Spinal cord (tissue), 10 donors: ENCODE results near the gene AFM. TPM values are rescaled to one million over a fixed set of nuclear protein-coding genes. Genes with fewer than 3 reads are reported as not detected.

Experiments used
- DNase-seq, 6 donors: peaks; one replicate each; pipeline versions ENCODE4 v3.0.0 to v3.0.0-alpha.2; 2013 to 2015; ENCODE audit warnings: low spot score in 6 of 6, low read depth in 4 of 6
- H3K27ac ChIP-seq: one replicate; pipeline ENCODE4 v1.5.1; 2013; ENCODE audit warnings: low read depth, low read length, control low read depth
- H3K27me3 ChIP-seq: one replicate; pipeline ENCODE4 v1.6.1; 2013; ENCODE audit warnings: low read length; ENCODE audit not compliant: control insufficient read depth, insufficient read depth
- H3K36me3 ChIP-seq: one replicate; pipeline ENCODE4 v1.6.1; 2013; ENCODE audit warnings: low read length; ENCODE audit not compliant: control insufficient read depth, insufficient read depth
- H3K4me1 ChIP-seq: one replicate; pipeline ENCODE4 v1.6.1; 2013; ENCODE audit warnings: low read length; ENCODE audit not compliant: control insufficient read depth, insufficient read depth
- H3K4me3 ChIP-seq: one replicate; pipeline ENCODE4 v1.5.1; 2013; ENCODE audit warnings: low read depth, low read length, control low read depth
- H3K9me3 ChIP-seq: one replicate; pipeline ENCODE4 v1.6.1; 2013; ENCODE audit warnings: low read length; ENCODE audit not compliant: control insufficient read depth, insufficient read depth
- WGBS: methylation state at CpG from one replicate; pipeline ENCODE4 v1.1.5; 2013; ENCODE audit warnings: missing lambda C conversion rate; ENCODE audit not compliant: insufficient coverage; 5-methylcytosine and 5-hydroxymethylcytosine counted together
- long read RNA-seq, 4 donors: transcript quantifications; one replicate each; lab custom pipeline, GENCODE V29; 2026
- polyA plus RNA-seq, 2 donors: library from polyadenylated mRNA; unstranded; fragments of 120-200 nt; gene quantifications; one replicate each; pipeline ENCODE4 v1.2.1, GENCODE V29; 2013; ENCODE audit not compliant: insufficient read length in 2 of 2
- total RNA-seq, 2 donors: library from RNA; depleted of rRNA in 1 of 2; stranded (reverse); fragments of 120-200 nt in 1 of 2; fragments of >200 nt in 1 of 2; gene quantifications; one replicate each; pipeline versions ENCODE4 v1.2.3 to v1.2.4, GENCODE V29; 2013 to 2014
- donor health status: healthy.

The AFM gene
- total RNA-seq (not detected), polyA plus RNA-seq (not detected)
- long read RNA-seq, donor 1 = 0 reads
- long read RNA-seq, donor 2 = 0 reads
- long read RNA-seq, donor 3 = 0 reads
- long read RNA-seq, donor 4 = 0 reads

GRCh38 chr4:73481358-73481757, at the start of gene AFM:
AFM (plus strand) TSS chr4:73481745; CDS start chr4:73481776, 31 bp downstream.
- no peak for DNase-seq
- Histone ChIP-seq H3K4me3 (no peak within 1 kb of the TSS), H3K9me3 (no peaks in the 10 kb centered on the region), H3K27me3 (no peaks in the 10 kb centered on the region), H3K27ac (no peak within 1 kb of the TSS), H3K4me1 (no peaks in the 10 kb centered on the region), H3K36me3 (no peaks in the 10 kb centered on the region)
- no CpG with 5 or more reads among the region's 2 CpGs for WGBS

- H3K27me3 ChIP-seq = no peaks in the 10 kb centered on the region
- no peak overlapping the region for H3K27ac ChIP-seq
- no peaks in the 10 kb centered on the region for H3K4me1 ChIP-seq
- H3K9me3 ChIP-seq = no peaks in the 10 kb centered on the region
- no peak for DNase-seq
- no peaks in the 10 kb centered on the region for H3K36me3 ChIP-seq
- no peak overlapping the region for H3K4me3 ChIP-seq
- WGBS = no CpG with 5 or more reads among the region's 1 CpG
These were observed 49.8 kb upstream of the AFM start for GRCh38 chr4:73431813-73432168.

- H3K9me3 ChIP-seq = no peaks in the 10 kb centered on the region
- WGBS = no CpG with 5 or more reads among the region's 5 CpGs
- no peak overlapping the region for H3K27ac ChIP-seq
- H3K27me3 ChIP-seq = no peaks in the 10 kb centered on the region
- no peak overlapping the region for H3K4me3 ChIP-seq
- H3K4me1 ChIP-seq = no peaks in the 10 kb centered on the region
- H3K36me3 ChIP-seq = no peaks in the 10 kb centered on the region
- DNase-seq = no peak
These were observed 49.2 kb upstream of the AFM start for GRCh38 chr4:73432169-73433000.

- WGBS = 67% methylated on average over 1 of the region's 2 CpGs
- no peak for DNase-seq
- no peaks in the 10 kb centered on the region for H3K9me3 ChIP-seq
- H3K4me3 ChIP-seq = no peak overlapping the region
- no peak overlapping the region for H3K27ac ChIP-seq
- H3K27me3 ChIP-seq = no peaks in the 10 kb centered on the region
- H3K4me1 ChIP-seq = no peaks in the 10 kb centered on the region
- H3K36me3 ChIP-seq = no peaks in the 10 kb centered on the region
These were observed 48.4 kb upstream of the AFM start for GRCh38 chr4:73433140-73433539.

- Histone ChIP-seq H3K27me3 (no peaks in the 10 kb centered on the region), H3K9me3 (no peaks in the 10 kb centered on the region), H3K36me3 (no peaks in the 10 kb centered on the region), H3K4me1 (no peaks in the 10 kb centered on the region), H3K4me3 (no peak overlapping the region), H3K27ac (no peak overlapping the region)
- WGBS = 73% methylated on average over 3 of the region's 3 CpGs
- no peak for DNase-seq
These were observed 47.2 kb upstream of the AFM start for GRCh38 chr4:73434311-73434710.

GRCh38 chr4:73435984-73436383, 45.6 kb upstream of the AFM start, which contains the start of gene AFP:
AFP (plus strand) TSS chr4:73436221; CDS start chr4:73436263, 42 bp downstream.
- Histone ChIP-seq H3K27ac (no peak within 1 kb of the TSS), H3K9me3 (no peaks in the 10 kb centered on the region), H3K27me3 (no peaks in the 10 kb centered on the region), H3K4me1 (no peaks in the 10 kb centered on the region), H3K4me3 (no peak within 1 kb of the TSS), H3K36me3 (no peaks in the 10 kb centered on the region)
- no peak for DNase-seq
- WGBS = no CpG with 5 or more reads among the region's 1 CpG

GRCh38 chr4:73436674-73437557, 44.6 kb upstream of the AFM start:
- WGBS = no CpG with 5 or more reads among the region's 3 CpGs
- no peaks in the 10 kb centered on the region for H3K4me1 ChIP-seq
- DNase-seq = no peak
- H3K27me3 ChIP-seq = no peaks in the 10 kb centered on the region
- no peaks in the 10 kb centered on the region for H3K9me3 ChIP-seq
- no peak overlapping the region for H3K27ac ChIP-seq
- H3K36me3 ChIP-seq = no peaks in the 10 kb centered on the region
- no peak overlapping the region for H3K4me3 ChIP-seq

- H3K9me3 ChIP-seq = no peaks in the 10 kb centered on the region
- H3K27me3 ChIP-seq = no peaks in the 10 kb centered on the region
- no peaks in the 10 kb centered on the region for H3K36me3 ChIP-seq
- H3K4me3 ChIP-seq = no peak overlapping the region
- no peak for DNase-seq
- H3K27ac ChIP-seq = no peak overlapping the region
- H3K4me1 ChIP-seq = no peaks in the 10 kb centered on the region
These were observed 44.0 kb upstream of the AFM start for GRCh38 chr4:73437558-73437956.

GRCh38 chr4:73438048-73438447, 43.5 kb upstream of the AFM start:
- Histone ChIP-seq H3K9me3 (no peaks in the 10 kb centered on the region), H3K27ac (no peak overlapping the region), H3K36me3 (no peaks in the 10 kb centered on the region), H3K4me1 (no peaks in the 10 kb centered on the region), H3K4me3 (no peak overlapping the region), H3K27me3 (no peaks in the 10 kb centered on the region)
- DNase-seq = no peak
- 100% methylated on average over 1 of the region's 1 CpG for WGBS
